Occipital lobe (tissue), 2 donors: ENCODE measurements around the gene LPCAT1. TPM values are rescaled to one million over a fixed set of nuclear protein-coding genes. Genes with fewer than 3 reads are reported as not detected.
"Not testable (repeated sequence)": the region's sequence is repeated elsewhere in the genome, so short reads cannot be mapped to it uniquely, and the experiment has no call there.

Experiments
- DNase-seq: peaks from one replicate; lab custom pipeline; 2025; lab: John Stamatoyannopoulos, UW
- total RNA-seq: library from RNA; depleted of rRNA; stranded (reverse); fragments of >200 nt; gene quantifications from one replicate; pipeline ENCODE4 v1.2.3, GENCODE V29; 2014

Gene LPCAT1
- total RNA-seq, 1 donor from 2014 or later: 129 TPM

DNA sequence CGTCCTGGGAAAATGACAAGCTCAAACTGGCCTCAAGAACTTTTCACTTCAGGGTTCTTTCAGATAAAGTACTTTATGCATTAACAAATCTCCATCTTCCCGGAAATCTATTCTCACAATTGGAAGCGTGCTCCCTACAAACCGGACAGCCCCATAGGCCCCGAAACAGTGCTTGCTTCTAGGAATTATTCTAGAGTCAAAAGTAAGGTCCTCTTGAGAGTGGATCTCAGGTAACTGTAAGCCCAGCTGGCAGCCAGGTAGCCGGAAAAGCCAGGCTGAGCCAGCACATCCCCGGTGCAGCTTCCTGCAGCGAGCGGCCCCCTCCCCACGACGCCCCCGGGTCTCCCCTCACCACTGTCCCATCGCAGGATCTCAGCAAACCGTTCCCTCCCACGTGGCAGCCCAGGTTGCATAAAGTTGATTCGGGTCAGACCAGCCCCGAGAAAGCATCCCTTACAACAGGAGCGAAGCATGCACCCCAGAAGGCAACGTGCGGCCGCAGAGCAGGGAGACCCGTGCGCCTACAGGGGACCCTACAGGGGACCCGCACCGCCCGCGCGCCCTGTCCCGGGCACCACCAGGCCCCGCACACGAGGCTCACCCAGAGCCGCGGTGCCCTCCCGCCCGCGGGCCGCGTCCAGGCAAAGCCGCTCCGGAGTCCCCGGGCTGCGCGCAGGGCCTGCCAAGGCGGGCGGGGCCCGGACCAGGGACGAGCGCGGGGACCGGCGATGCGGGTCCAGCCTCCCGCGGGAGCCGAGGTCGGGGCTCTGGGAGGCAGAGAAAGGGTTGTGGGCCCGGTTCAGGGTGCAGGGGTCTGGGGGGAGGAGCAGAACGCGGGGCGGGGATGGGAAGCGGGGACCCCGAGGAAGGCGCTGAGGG lies 920 bp downstream of the LPCAT1 start:
- DNase-seq: no peak

DNA sequence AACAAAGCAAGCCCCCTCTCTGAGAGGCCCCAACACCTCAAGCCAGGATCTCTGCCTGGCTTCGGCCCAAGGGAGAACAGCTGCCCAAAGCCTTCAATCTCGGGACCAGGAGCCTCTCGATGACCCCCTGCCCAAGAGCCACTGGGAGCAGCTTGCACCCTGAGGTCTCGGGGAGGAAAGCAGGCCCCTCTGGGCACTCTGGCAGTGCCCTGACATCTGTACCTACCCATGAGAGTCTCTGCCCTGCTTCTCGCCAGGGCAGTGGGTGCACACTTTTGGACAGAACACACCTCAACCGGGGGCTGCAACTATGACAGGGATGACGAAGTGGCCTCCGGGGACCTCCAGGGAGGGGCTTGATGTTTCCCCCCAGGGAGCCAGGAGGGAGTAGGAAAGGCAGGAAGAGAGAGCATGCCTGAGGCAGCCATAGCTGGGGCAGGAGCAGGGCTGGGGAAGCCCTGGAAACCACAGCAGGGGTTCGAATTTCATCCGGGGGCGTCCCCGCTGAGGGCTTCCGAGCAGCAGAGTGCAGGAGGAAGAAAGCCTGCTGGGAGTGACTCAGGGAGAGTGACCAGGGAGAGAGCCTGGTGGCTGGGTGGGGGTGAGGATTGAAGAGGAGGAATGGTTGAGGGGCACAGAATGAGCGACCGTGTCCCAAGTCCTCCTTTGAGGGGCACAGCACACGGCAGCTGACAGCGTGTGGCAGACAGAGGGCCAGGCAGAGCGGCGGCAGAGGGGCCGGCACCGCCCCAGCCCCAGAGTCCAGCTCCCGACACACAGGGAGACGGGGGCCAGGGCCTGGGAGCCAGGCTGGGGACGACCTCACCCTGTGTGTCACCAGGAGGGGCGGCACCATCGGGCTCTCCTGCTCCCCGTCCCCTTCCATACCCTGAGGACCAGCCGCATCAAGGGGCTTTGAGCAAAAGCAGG lies 1.8 kb downstream of the LPCAT1 start:
- no peak for DNase-seq

DNA sequence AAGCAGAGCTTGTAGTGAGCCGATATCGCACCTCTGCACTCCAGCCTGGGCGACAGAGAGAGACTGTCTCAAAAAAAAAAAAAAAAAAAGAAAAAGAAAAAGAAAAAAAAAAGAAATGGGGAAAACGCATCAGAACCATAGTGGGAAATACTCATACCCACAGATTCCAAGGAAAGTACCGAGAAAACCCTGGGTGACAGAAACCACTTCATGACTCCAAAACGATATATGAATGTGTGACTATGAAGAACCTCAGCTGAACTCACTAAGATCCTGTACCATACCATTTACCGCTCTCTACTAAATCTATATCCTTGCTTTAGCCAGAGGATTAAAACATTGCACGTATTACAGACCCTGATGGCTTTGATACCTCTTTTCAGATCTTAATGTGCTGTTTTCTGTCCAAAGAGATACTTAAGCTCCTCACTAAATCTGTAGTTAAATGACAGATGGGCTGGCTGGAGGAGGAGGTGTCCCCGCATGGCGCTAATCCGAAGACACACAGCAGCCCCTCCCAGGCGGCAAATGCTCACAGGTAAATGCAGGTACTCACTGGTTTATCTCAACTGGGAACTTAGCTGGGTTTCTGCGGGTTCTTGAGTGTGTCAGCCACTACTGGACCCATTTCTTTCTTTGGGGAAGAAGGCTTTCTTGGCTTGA lies 2.8 kb downstream of the LPCAT1 start:
- no peak for DNase-seq

DNA sequence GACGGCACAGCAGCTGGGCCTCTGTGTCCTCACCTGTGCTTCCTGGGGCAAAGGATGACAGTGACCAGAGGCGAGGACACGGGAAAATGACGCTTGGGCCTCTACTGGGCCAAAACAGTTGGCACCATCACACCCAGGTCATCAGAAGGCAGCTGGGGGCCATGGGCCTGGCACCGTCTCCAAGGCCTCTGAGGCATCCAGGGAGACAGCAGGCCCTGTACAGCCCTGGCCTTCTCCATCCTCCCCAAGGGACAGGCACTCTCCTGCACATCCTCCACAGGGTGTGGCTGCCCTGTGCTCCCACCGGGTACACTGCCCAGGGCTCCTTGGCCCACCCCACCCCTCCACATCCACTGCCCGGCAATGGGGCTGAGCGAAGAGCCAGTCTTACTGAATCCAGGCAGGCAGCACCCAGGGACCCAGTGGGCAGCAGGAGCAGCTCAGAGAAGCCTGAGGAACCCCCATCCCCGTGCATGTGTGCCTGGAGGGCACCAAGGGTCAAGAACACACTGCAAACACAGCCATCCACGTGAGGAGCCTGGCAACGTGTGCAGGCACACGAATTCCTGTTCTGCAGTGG lies 4.0 kb downstream of the LPCAT1 start:
- no peak for DNase-seq

- no peak for DNase-seq
Measured at GRCh38 chr5:1517838-1518237, 5.9 kb downstream of the LPCAT1 start.

GRCh38 chr5:1516615-1517601 lies 6.9 kb downstream of the LPCAT1 start:
- DNase-seq: no peak

DNA sequence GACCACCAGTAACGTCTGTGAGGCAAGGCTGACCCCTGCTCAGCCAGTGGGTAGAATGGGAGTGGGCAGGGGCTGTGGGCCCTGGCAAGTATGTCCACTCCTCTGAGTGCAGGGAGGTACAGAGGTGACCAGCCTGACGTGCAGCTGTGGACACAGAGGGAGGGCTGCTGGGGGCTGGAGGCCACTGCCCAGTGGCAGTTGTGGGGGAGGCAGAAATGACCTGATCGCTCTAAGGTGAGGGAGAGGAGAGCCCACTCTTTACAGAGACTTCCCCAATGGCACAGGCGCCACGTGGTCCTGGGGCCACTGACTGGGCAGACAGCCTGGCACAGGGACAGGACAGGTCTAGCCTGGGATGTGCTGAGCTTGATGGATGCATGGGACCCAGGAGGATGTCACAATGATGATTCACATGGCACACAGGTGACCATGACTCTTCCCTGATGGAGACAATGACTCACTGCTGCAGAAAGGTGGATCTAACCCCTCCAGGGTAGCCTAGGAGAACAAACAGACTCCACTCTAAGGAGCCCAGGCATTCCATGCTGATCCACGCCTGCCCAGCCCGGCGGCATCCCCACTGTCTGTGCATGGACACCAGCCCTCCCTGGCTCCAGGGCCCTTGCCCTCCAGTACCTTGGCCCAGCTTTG lies 7.7 kb downstream of the LPCAT1 start:
- DNase-seq: no peak

DNA sequence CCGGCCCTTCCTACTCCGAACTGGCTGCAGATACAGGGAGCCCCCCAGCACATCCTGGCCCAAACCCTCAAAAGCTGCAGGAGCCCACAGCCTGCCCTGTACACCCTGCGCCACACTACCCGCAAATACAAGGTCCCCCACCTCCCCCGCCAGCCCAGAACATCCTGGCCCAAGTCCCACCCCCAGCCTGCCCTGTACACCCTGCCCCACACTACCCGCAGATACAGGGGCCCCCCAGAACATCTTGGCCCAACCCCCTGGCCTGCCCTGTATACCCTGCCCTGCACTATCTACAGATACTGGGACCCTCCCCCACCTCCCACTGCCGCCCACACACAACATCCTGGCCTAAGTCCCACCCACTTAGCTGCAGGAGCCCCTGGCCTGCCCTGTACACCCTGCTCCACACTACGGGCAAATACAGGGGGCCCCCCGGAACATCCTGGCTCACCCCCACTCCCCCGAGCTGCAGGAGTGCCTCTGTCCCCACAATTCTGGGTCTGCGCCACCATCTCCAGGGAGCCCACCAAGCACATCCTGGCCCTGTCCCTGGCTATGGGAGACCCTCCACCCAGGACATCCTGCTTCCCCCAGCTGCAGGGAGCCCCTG lies 8.3 kb downstream of the LPCAT1 start:
- DNase-seq: no peak

DNA sequence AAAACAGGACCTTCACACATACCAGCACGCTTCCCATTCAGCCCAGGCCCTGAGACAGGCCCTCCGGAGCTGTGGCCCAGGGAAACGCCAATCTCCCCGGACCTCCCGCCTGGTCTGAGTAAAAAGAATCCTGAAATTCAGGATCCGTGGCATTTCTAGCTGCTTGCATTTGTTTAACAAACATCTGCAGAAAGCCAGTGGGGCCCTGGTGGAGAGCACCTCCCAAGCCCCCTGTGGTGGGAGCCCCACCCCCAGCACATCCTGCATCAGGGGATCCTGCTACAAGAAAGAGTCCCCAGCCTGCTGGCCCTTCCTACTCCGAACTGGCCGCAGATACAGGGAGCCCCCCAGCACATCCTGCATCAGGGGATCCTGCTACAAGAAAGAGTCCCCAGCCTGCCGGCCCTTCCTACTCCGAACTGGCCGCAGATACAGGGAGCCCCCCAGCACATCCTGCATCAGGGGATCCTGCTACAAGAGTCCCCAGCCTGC lies 8.9 kb downstream of the LPCAT1 start:
- not testable (repeated sequence) for DNase-seq

DNA sequence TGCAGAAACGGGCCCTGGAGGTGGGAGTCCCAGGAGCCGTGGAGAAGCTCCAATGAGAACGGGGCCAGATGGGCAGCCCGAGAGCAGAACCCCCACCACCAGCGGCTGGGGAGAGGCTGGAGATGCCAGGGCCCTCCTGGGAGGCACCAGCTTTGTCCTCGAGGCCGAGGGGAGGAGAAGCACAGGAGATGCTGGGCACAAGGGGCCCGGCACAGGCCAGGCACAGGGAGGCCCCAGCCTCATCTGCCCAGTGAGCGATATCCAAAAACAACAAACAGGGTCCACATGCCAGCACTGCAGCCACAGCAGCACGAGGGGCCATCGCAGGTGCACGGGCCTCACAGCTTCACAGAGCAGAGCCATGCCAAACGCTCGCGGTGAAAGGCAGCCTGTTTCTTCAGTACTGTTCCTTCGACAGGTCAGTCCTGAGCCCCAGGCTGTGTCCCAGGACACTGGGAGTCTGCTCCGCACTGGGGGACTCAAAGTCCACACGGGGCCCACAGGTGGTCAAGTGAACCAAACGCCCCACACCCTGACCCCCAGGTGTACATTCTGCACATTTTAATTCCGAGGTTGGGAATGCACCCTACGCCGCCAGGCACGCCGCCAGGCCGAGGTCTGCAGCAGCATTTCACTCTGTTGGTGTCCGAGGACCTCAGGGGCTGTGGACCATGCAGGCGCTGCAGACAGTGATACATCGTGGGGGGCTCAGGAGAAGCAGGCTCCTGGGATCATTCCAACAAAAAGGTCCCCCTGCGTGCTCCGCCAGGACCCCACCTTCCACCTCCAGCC lies 9.5 kb downstream of the LPCAT1 start:
- DNase-seq: no peak

GRCh38 chr5:1513326-1514026 lies 10.3 kb downstream of the LPCAT1 start:
- DNase-seq: no peak

- DNase-seq: no peak
Measured at GRCh38 chr5:1512541-1513291, 11.0 kb downstream of the LPCAT1 start.

- no peak for DNase-seq
Measured at GRCh38 chr5:1511651-1512540, 11.9 kb downstream of the LPCAT1 start.

DNA sequence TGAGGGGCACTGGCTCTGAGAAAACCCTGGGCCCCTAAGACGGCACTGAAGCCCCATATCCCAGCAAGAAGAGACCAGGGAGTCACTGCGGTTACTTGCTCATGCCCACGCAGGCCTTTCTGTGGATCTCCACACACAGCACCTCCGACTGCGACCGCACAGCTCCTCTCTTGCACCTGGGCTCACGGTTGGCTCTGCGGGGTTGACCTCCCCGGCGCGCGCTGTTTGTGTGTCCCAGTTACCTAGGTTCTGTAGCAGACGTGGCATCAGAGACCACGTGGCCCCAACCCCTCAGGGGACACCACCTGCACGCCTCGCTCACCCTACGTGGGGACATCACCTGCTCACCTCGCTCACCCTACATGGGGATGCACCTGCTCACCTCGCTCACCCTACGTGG lies 12.7 kb downstream of the LPCAT1 start:
- no peak for DNase-seq

DNA sequence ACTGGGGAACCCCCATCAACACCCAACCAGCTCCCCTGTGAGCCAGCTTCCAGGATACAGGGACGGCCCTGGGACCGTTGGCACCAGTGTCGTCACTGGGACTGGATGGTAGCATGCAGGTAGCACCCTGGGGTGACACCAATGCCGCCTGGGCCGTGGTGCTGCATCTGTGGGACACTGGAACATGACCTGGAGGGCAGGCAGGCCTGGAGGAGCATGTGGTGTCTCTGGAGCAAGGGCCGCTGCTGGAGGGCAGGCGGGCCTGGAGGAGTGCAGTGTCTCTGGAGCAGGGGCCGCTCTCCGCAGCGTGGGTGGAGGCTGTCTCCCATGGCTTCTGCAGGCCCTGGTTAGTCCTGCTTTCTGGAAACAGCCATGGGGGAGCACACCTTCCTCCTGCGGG lies 13.1 kb downstream of the LPCAT1 start:
- DNase-seq: no peak

GRCh38 chr5:1510151-1510561 lies 13.6 kb downstream of the LPCAT1 start:
- DNase-seq: no peak
